K562 (cell line): Measurements from ENCODE around the gene CDH6. TPM values are rescaled to one million over a fixed set of nuclear protein-coding genes. Genes with fewer than 3 reads are reported as not detected.

ENCODE experiments used
- ATAC-seq: fragments of 200-7000 bp; cut with Tn5 transposase; 3 replicates; pipeline ENCODE4 v1.9.1; 2020; ENCODE audit warnings: moderate library complexity
- BruUV-seq: library from RNA; stranded (reverse); fragments of 400-500 nt; replicated peaks from 2 replicates; lab custom pipeline; 2021; lab: Mats Ljungman, UMichigan
- CTCF ChIA-PET: fragments of 300-600 bp; formaldehyde crosslinking; extraction: SDS; loops from one replicate; lab custom pipeline; 2021; ENCODE audit warnings: low intra/inter-chr PET ratio; lab: Yijun Ruan, JAX
- POLR2A ChIA-PET: fragments of 300-600, 350-650 bp; sonication (Branson Sonifier 250); formaldehyde crosslinking; extraction: SDS; loops from one replicate; lab custom pipeline; 2021; ENCODE audit warnings: antibody characterized with exemption, inconsistent platforms; lab: Yijun Ruan, JAX
- DNase-seq, 4 experiments: peaks; one replicate each; pipeline versions ENCODE4 v3.0.0 to v3.0.0-alpha.2; 2011 to 2018; ENCODE audit warnings: low spot score in 3 of 4, mixed read lengths in 3 of 4; ENCODE audit errors: extremely low read depth in 1 of 4
- FAIRE-seq: peaks from 2 replicates; lab custom pipeline; 2011; peaks lifted over from hg19 to GRCh38; lab: Jason Lieb, UNC
- H2AFZ ChIP-seq: 2 replicates; pipeline ENCODE4 v1.6.0; 2011; ENCODE audit warnings: low read depth, low read length, control low read depth, inconsistent platforms
- H3K27ac ChIP-seq: fragments of 200-600 bp; 3 replicates; pipeline ENCODE4 v1.8.0; 2011; ENCODE audit warnings: low read depth, mild to moderate bottlenecking, control low read depth, inconsistent platforms, low read length, moderate library complexity, mixed read lengths; ENCODE audit errors: extremely low read depth
- H3K27me3 ChIP-seq, 2 experiments: fragments of 300-600 bp in 1 of 2; 2 replicates in 1 of 2; 3 replicates in 1 of 2; pipeline versions ENCODE4 v1.6.0 to v1.8.0; 2011; ENCODE audit warnings: inconsistent platforms in 2 of 2, low read length in 2 of 2, mild to moderate bottlenecking in 1 of 2, mixed read lengths in 1 of 2, moderate library complexity in 1 of 2; ENCODE audit not compliant: control insufficient read depth in 2 of 2, insufficient read depth in 2 of 2
- H3K36me3 ChIP-seq: fragments of 300-600 bp; 3 replicates; pipeline ENCODE4 v1.8.0; 2011; ENCODE audit warnings: mild to moderate bottlenecking, low read length, inconsistent platforms; ENCODE audit not compliant: control insufficient read depth, insufficient read depth
- H3K4me1 ChIP-seq, 2 experiments: fragments of 200-600 bp in 1 of 2; replicated peaks in 1 of 2; 2 replicates in 1 of 2; 3 replicates in 1 of 2; pipeline versions ENCODE4 v1.5.1 to v1.8.0; 2011; ENCODE audit warnings: inconsistent platforms in 2 of 2, low read length in 2 of 2, mild to moderate bottlenecking in 1 of 2, mixed read lengths in 1 of 2, moderate library complexity in 1 of 2; ENCODE audit not compliant: control insufficient read depth in 2 of 2, insufficient read depth in 2 of 2
- H3K4me2 ChIP-seq: 2 replicates; pipeline ENCODE4 v1.6.1; 2011; ENCODE audit warnings: low read length, control low read depth, inconsistent platforms, mixed read lengths; ENCODE audit not compliant: insufficient read depth
- H3K4me3 ChIP-seq: fragments of 200-600 bp; sonication (generic), shearing (Covaris generic); 2 replicates; pipeline ENCODE4 v1.5.1; 2016; ENCODE audit warnings: control low read depth, inconsistent platforms
- H3K79me2 ChIP-seq: fragments of 200-600 bp; 3 replicates; pipeline ENCODE4 v1.8.0; 2011; ENCODE audit warnings: low read length, inconsistent platforms; ENCODE audit not compliant: control insufficient read depth, insufficient read depth
- H3K9ac ChIP-seq, 2 experiments: 2 replicates each; pipeline versions ENCODE4 v1.6.0 to v1.6.1; 2011; ENCODE audit warnings: low read depth in 2 of 2, low read length in 2 of 2, control low read depth in 1 of 2, inconsistent platforms in 1 of 2, mild to moderate bottlenecking in 1 of 2, mixed read lengths in 1 of 2; ENCODE audit not compliant: insufficient read depth in 1 of 2
- H3K9me1 ChIP-seq: one replicate; pipeline ENCODE4 v1.6.0; 2011; ENCODE audit warnings: inconsistent platforms, mild to moderate bottlenecking, low read length, moderate library complexity; ENCODE audit not compliant: control insufficient read depth, insufficient read depth
- H3K9me3 ChIP-seq: replicated peaks from 2 replicates; pipeline ENCODE4 v1.5.1; 2011; ENCODE audit warnings: low read depth, low read length, inconsistent platforms; ENCODE audit not compliant: control insufficient read depth, insufficient read depth
- H4K20me1 ChIP-seq: replicated peaks from 2 replicates; pipeline ENCODE4 v1.6.1; 2011; ENCODE audit warnings: low read length, inconsistent platforms, mixed read lengths; ENCODE audit not compliant: control insufficient read depth, insufficient read depth
- ADNP ChIP-seq: fragments of 200-800 bp; sonication (Bioruptor generic); IDR thresholded peaks from 2 replicates; pipeline ENCODE4 v1.6.1; 2016; ENCODE audit warnings: missing genetic modification characterization, missing compliant biosample characterization
- ASH1L ChIP-seq: fragments of 450-650 bp; IDR thresholded peaks from 2 replicates; pipeline ENCODE4 v1.6.1; 2018; ENCODE audit warnings: borderline replicate concordance, mild to moderate bottlenecking, low read depth; ENCODE audit not compliant: partially characterized antibody
- CCAR2 ChIP-seq: fragments of 200-400 bp; formaldehyde crosslinking; IDR thresholded peaks from 2 replicates; pipeline ENCODE4 v1.6.1; 2017; ENCODE audit warnings: mild to moderate bottlenecking, low read depth, low read length
- CTCF ChIP-seq, 3 experiments: IDR thresholded peaks in 2 of 3; conservative IDR thresholded peaks in 1 of 3; 2 replicates each; pipeline ENCODE4 v1.5.1; 2011 to 2012; ENCODE audit warnings: low read length in 3 of 3, mild to moderate bottlenecking in 3 of 3, control low read depth in 2 of 3, improper control_type of control experiment in 1 of 3, inconsistent platforms in 1 of 3, low read depth in 1 of 3, mixed read lengths in 1 of 3, moderate library complexity in 1 of 3; ENCODE audit not compliant: insufficient read depth in 2 of 3
- ELF4 ChIP-seq: fragments of 450-650 bp; formaldehyde crosslinking; IDR thresholded peaks from 2 replicates; pipeline ENCODE4 v1.4.0; 2022; ENCODE audit warnings: missing genetic modification characterization
- ILF3 ChIP-seq: fragments of 450-650 bp; IDR thresholded peaks from 2 replicates; pipeline ENCODE4 v1.6.1; 2018; ENCODE audit warnings: antibody characterized with exemption, mild to moderate bottlenecking, moderate library complexity, borderline replicate concordance
- ILK ChIP-seq: fragments of 450-650 bp; IDR thresholded peaks from 2 replicates; pipeline ENCODE4 v1.6.1; 2016; ENCODE audit warnings: missing genetic modification characterization, low read depth, mild to moderate bottlenecking, missing compliant biosample characterization, moderate library complexity, borderline replicate concordance
- PHF8 ChIP-seq: fragments of 200-600 bp; sonication (generic); IDR thresholded peaks from 2 replicates; pipeline ENCODE4 v1.6.1; 2012; ENCODE audit warnings: mixed run types, mild to moderate bottlenecking, inconsistent platforms, low read length, moderate library complexity, borderline replicate concordance
- TAF15 ChIP-seq: fragments of 200-400 bp; formaldehyde crosslinking; IDR thresholded peaks from 2 replicates; pipeline ENCODE4 v1.6.1; 2017; ENCODE audit warnings: mild to moderate bottlenecking, low read depth, low read length, moderate library complexity
- ZNF778 ChIP-seq: fragments of 450-650 bp; formaldehyde crosslinking; IDR thresholded peaks from 2 replicates; pipeline ENCODE4 v1.4.0; 2020; ENCODE audit warnings: mild to moderate bottlenecking, moderate library complexity
- WGBS: fragments of 100-300 bp; shearing (Covaris generic); methylation state at CpG from one replicate; pipeline ENCODE4 v1.1.6; 2016; ENCODE audit warnings: low coverage, mixed read lengths; ENCODE audit not compliant: insufficient coverage; ENCODE audit errors: missing lambda C conversion rate; 5-methylcytosine and 5-hydroxymethylcytosine counted together
- in situ Hi-C: fragments of 300-500 bp; cut with MboI; formaldehyde crosslinking; loops from 4 replicates; pipeline ENCODE4 v1.15.0; 2018; ENCODE audit warnings: inconsistent platforms, mixed read lengths
- intact Hi-C: fragments of 100-400 bp; cut with micrococcal nuclease; formaldehyde crosslinking; loops from 2 replicates; pipeline ENCODE4 v1.14.2; 2022
- polyA plus RNA-seq, 8 experiments: library from polyadenylated mRNA; depleted of rRNA in 4 of 8; stranded (reverse) in 5 of 8; unstranded in 3 of 8; fragments of >200 nt; fragmentation: Nextera tagmentation in 2 of 8; fragmentation: Illumina TruSeq in 1 of 8; extraction: Ambion mirVana in 2 of 8; extraction: Trizol in 1 of 8; gene quantifications; 2 replicates each; pipeline versions ENCODE4 v1.2.1 to v1.2.3, GENCODE V29; 2011 to 2014; ENCODE audit warnings: inconsistent platforms in 1 of 8, missing spikeins in 1 of 8
- total RNA-seq, 7 experiments: library from RNA; depleted of rRNA in 6 of 7; stranded (reverse); fragments of >200 nt in 6 of 7; fragmentation: Illumina TruSeq in 2 of 7; extraction: Trizol in 2 of 7; gene quantifications; 2 replicates each; pipeline versions ENCODE4 v1.2.1 to v1.2.3, GENCODE V29; 2011 to 2021; ENCODE audit warnings: low replicate concordance in 1 of 7

CDH6 gene
- total and polyA plus RNA-seq, 9 of the 15 experiments (the other 6 are each of a cell fraction or from before 2014, with no cell fraction given): not detected

GRCh38 chr5:31144364-31144763 is 49.1 kb upstream of the CDH6 start:
- Histone ChIP-seq H4K20me1 (no peaks in the 10 kb centered on the region), H3K9me1 (no peaks in the 10 kb centered on the region), H3K79me2 (no peaks in the 10 kb centered on the region), H2AFZ (no peak overlapping the region), H3K27ac (no peak overlapping the region), H3K27me3 (no peaks in the 10 kb centered on the region), H3K9me3 (no peaks in the 10 kb centered on the region), H3K36me3 (no peaks in the 10 kb centered on the region), H3K4me3 (no peak overlapping the region), H3K9ac (no peak overlapping the region), H3K4me2 (no peak overlapping the region), H3K4me1 (no peaks in the 10 kb centered on the region)
- FAIRE-seq (no peak), DNase-seq (no peak), ATAC-seq (no peak)
- WGBS: 0% methylated on average over 7 of the region's 7 CpGs
- in situ Hi-C loops: no loop called here
- no TSS peak for BruUV-seq
- intact Hi-C loops: no loop called here
- no peak for TF ChIP-seq PHF8
- no peak for TF ChIP-seq ILF3
- no peak for TF ChIP-seq ZNF778 (CRISPR knock-in tag)
- no peak for TF ChIP-seq ADNP
- TF ChIP-seq CTCF (IDR thresholded peaks at IDR 0.05 in 2 of 3, conservative IDR thresholded peaks at IDR 0.05 in 1 of 3; ENCODE audit: insufficient read depth in 2 of 3, low read depth in 1 of 3, low read length in 3 of 3): no peak
- TF ChIP-seq ASH1L: no peak
- no peak for TF ChIP-seq CCAR2
- no peak for TF ChIP-seq ELF4
- no peak for TF ChIP-seq ILK (tag)
- TF ChIP-seq TAF15: no peak
- POLR2A ChIA-PET: no interaction called here
- CTCF ChIA-PET: no interaction called here
